ENCODE measurements around the gene PPP2R3B. TPM values are rescaled to one million over a fixed set of nuclear protein-coding genes. Genes with fewer than 3 reads are reported as not detected.

PPP2R3B gene
- polyA plus RNA-seq, 1 donor (not counting 4 experiments of a cell fraction or from before 2014, with no cell fraction given) = 6.6 TPM

- Histone ChIP-seq H3K36me3 (ENCODE audit: control insufficient read depth in 2 of 2, extremely low read depth in 1 of 2, insufficient read depth in 2 of 2, low read length in 2 of 2) (no peaks in the 10 kb centered on the region), H3K9me1 (ENCODE audit: control insufficient read depth, extremely low read depth, insufficient read depth, low read length) (no peaks in the 10 kb centered on the region), H4K20me1 (ENCODE audit: control insufficient read depth, extremely low read depth, insufficient read depth, low read length) (no peaks in the 10 kb centered on the region), H3K4me3 (ENCODE audit: control insufficient read depth in 2 of 3, extremely low read depth in 1 of 3, insufficient read depth in 2 of 3, low read depth in 1 of 3, low read length in 3 of 3) (no peak overlapping the region), H3K4me2 (ENCODE audit: control insufficient read depth, extremely low read depth, insufficient read depth, low read depth, low read length) (no peak overlapping the region), H3K9ac (ENCODE audit: control insufficient read depth, extremely low read depth, insufficient read depth, low read length) (no peak overlapping the region), H3K4me1 (ENCODE audit: control insufficient read depth, extremely low read depth, insufficient read depth, low read length) (no peaks in the 10 kb centered on the region), H3K9me3 (ENCODE audit: control insufficient read depth, low read depth, low read length) (peaks cover 6% of the 10 kb centered on the region), H3K27ac (ENCODE audit: control insufficient read depth, insufficient read depth, low read length) (no peak overlapping the region), H3K79me2 (ENCODE audit: control insufficient read depth, insufficient read depth, low read length) (no peaks in the 10 kb centered on the region), H3K27me3 (ENCODE audit: control insufficient read depth, extremely low read depth, insufficient read depth, low read length) (no peaks in the 10 kb centered on the region), H2AFZ (ENCODE audit: control insufficient read depth, low read length) (no peak overlapping the region)
- no peak for FAIRE-seq
- DNase-seq (ENCODE audit: low read depth, low spot score) = no peak
- dilution Hi-C loops (cut with MboI; ENCODE audit: extremely low pct_ligation_motif_present, low sequenced_read_pairs) = no loop called here
- no peak for TF ChIP-seq EZH2 (IDR thresholded peaks at IDR 0.05; ENCODE audit: low read length)
- no peak for TF ChIP-seq CTCF (optimal IDR thresholded peaks at IDR 0.05 in 1 of 3, IDR thresholded peaks at IDR 0.05 in 1 of 3, conservative IDR thresholded peaks at IDR 0.05 in 1 of 3; ENCODE audit: extremely low read depth in 1 of 3, insufficient read depth in 2 of 3, low read length in 3 of 3)
Measured at GRCh38 chrX:421646-422391, 35.1 kb upstream of the PPP2R3B start.

GRCh38 chrX:420496-421223 is 34.0 kb upstream of the PPP2R3B start:
- TF ChIP-seq CTCF (optimal IDR thresholded peaks at IDR 0.05 in 1 of 3, IDR thresholded peaks at IDR 0.05 in 1 of 3, conservative IDR thresholded peaks at IDR 0.05 in 1 of 3; ENCODE audit: extremely low read depth in 1 of 3, insufficient read depth in 2 of 3, low read length in 3 of 3) (no peak), EZH2 (IDR thresholded peaks at IDR 0.05; ENCODE audit: low read length) (no peak)

More at GRCh38 chrX:420496-421223, 34.0 kb upstream of the PPP2R3B start:
- no peaks in the 10 kb centered on the region for H3K4me1 ChIP-seq (ENCODE audit: control insufficient read depth, extremely low read depth, insufficient read depth, low read length)
- no peaks in the 10 kb centered on the region for H4K20me1 ChIP-seq (ENCODE audit: control insufficient read depth, extremely low read depth, insufficient read depth, low read length)
- H3K79me2 ChIP-seq (ENCODE audit: control insufficient read depth, insufficient read depth, low read length) = no peaks in the 10 kb centered on the region
- FAIRE-seq (no peak), DNase-seq (ENCODE audit: low read depth, low spot score) (no peak)
- H2AFZ ChIP-seq (ENCODE audit: control insufficient read depth, low read length) = no peak overlapping the region
- H3K4me2 ChIP-seq (ENCODE audit: control insufficient read depth, extremely low read depth, insufficient read depth, low read depth, low read length) = no peak overlapping the region
- peaks cover 8% of the 10 kb centered on the region for H3K9me3 ChIP-seq (ENCODE audit: control insufficient read depth, low read depth, low read length)
- H3K27me3 ChIP-seq (ENCODE audit: control insufficient read depth, extremely low read depth, insufficient read depth, low read length) = no peaks in the 10 kb centered on the region
- no peaks in the 10 kb centered on the region for H3K36me3 ChIP-seq (ENCODE audit: control insufficient read depth in 2 of 2, extremely low read depth in 1 of 2, insufficient read depth in 2 of 2, low read length in 2 of 2)
- H3K9me1 ChIP-seq (ENCODE audit: control insufficient read depth, extremely low read depth, insufficient read depth, low read length) = no peaks in the 10 kb centered on the region
- no peak overlapping the region for H3K9ac ChIP-seq (ENCODE audit: control insufficient read depth, extremely low read depth, insufficient read depth, low read length)
- H3K27ac ChIP-seq (ENCODE audit: control insufficient read depth, insufficient read depth, low read length) = no peak overlapping the region
- dilution Hi-C loops (cut with MboI; ENCODE audit: extremely low pct_ligation_motif_present, low sequenced_read_pairs) = no loop called here
- H3K4me3 ChIP-seq (ENCODE audit: control insufficient read depth in 2 of 3, extremely low read depth in 1 of 3, insufficient read depth in 2 of 3, low read depth in 1 of 3, low read length in 3 of 3) = no peak overlapping the region
